Measurements from ENCODE around the gene KIR2DL3. TPM values are rescaled to one million over a fixed set of nuclear protein-coding genes. Genes with fewer than 3 reads are reported as not detected.

Gene KIR2DL3
- total RNA-seq, 2 donors from 2014 or later: not detected

DNA sequence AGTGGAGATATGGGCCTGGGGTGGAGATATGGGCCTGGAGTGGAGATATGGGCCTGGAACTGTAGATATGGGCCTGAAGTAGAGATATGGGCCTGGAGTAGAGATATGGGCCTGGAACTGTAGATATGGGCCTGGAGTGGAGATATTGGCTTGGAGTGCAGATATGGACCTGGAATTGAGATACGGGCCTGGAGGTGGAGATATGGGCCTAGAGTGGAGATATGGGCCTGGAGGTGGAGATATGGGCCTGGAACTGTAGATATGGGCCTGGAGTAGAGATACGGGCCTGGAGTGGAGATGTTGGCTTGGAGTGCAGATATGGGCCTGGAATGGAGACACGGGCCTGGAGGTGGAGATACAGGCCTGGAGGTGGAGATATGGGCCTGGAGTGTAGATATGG, 13.7 kb upstream of the KIR2DL3 start:
- DNase-seq (ENCODE audit: low spot score) (no peak), ATAC-seq (ENCODE audit: insufficient number of reproducible peaks, low FRiP score, low read depth) (no peak)
- TF ChIP-seq, protein P1, sequence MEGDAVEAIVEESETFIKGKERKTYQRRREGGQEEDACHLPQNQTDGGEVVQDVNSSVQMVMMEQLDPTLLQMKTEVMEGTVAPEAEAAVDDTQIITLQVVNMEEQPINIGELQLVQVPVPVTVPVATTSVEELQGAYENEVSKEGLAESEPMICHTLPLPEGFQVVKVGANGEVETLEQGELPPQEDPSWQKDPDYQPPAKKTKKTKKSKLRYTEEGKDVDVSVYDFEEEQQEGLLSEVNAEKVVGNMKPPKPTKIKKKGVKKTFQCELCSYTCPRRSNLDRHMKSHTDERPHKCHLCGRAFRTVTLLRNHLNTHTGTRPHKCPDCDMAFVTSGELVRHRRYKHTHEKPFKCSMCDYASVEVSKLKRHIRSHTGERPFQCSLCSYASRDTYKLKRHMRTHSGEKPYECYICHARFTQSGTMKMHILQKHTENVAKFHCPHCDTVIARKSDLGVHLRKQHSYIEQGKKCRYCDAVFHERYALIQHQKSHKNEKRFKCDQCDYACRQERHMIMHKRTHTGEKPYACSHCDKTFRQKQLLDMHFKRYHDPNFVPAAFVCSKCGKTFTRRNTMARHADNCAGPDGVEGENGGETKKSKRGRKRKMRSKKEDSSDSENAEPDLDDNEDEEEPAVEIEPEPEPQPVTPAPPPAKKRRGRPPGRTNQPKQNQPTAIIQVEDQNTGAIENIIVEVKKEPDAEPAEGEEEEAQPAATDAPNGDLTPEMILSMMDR (IDR thresholded peaks at IDR 0.05): no peak
- H3K27me3 ChIP-seq (replicated peaks; ENCODE audit: insufficient read depth): no peaks in the 10 kb centered on the region
- H3K9me3 ChIP-seq: peaks cover 16% of the 10 kb centered on the region
- no peaks in the 10 kb centered on the region for H3K4me1 ChIP-seq (ENCODE audit: control insufficient read depth in 1 of 2, low read depth in 2 of 2)
- H3K36me3 ChIP-seq: no peaks in the 10 kb centered on the region
- no peak overlapping the region for H3K27ac ChIP-seq
- H3K4me3 ChIP-seq: no peak overlapping the region

DNA sequence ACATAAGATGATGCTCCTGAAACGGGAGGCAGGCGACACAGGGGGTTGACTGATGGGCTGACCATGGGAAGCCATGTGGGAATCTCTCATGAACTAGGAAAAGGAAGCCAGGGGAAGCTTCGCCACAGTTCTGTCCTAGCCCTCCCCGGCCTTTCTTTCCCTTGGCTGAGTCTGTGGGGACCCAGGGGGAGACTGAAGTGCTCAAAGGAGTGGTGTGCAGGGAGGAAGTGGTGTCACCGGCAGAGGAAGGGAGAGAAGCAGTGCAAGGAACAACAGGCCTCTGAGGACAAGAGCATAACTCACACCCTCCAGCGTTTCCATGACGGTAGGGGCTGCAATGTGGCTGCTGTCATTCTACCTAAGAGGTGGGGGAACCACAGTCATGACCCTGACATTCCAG, 13.0 kb upstream of the KIR2DL3 start:
- TF ChIP-seq, protein P1 (IDR thresholded peaks at IDR 0.05): no peak
- H3K36me3 ChIP-seq: no peaks in the 10 kb centered on the region
- H3K4me1 ChIP-seq (ENCODE audit: control insufficient read depth in 1 of 2, low read depth in 2 of 2): no peaks in the 10 kb centered on the region
- no peak overlapping the region for H3K4me3 ChIP-seq
- DNase-seq (ENCODE audit: low spot score): no peak
- H3K27ac ChIP-seq: no peak overlapping the region
- H3K27me3 ChIP-seq (replicated peaks; ENCODE audit: insufficient read depth): no peaks in the 10 kb centered on the region
- ATAC-seq (ENCODE audit: insufficient number of reproducible peaks, low FRiP score, low read depth): no peak
- peaks cover 16% of the 10 kb centered on the region for H3K9me3 ChIP-seq

DNA sequence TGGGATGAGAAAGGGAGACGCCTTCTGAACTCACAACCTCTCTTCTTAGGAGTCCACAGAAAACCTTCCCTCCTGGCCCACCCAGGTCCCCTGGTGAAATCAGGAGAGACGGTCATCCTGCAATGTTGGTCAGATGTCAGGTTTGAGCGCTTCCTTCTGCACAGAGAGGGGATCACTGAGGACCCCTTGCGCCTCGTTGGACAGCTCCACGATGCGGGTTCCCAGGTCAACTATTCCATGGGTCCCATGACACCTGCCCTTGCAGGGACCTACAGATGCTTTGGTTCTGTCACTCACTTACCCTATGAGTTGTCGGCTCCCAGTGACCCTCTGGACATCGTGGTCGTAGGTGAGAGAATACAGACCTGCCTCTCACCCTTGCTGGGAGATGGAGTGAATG, 10.8 kb upstream of the KIR2DL3 start:
- Histone ChIP-seq H3K36me3 (no peaks in the 10 kb centered on the region), H3K27ac (no peak overlapping the region), H3K9me3 (no peaks in the 10 kb centered on the region), H3K27me3 (replicated peaks; ENCODE audit: insufficient read depth) (no peaks in the 10 kb centered on the region), H3K4me3 (no peak overlapping the region), H3K4me1 (ENCODE audit: control insufficient read depth in 1 of 2, low read depth in 2 of 2) (no peaks in the 10 kb centered on the region)
- no peak for ATAC-seq (ENCODE audit: insufficient number of reproducible peaks, low FRiP score, low read depth)
- DNase-seq (ENCODE audit: low spot score): no peak
- TF ChIP-seq, protein P1 (IDR thresholded peaks at IDR 0.05): no peak

DNA sequence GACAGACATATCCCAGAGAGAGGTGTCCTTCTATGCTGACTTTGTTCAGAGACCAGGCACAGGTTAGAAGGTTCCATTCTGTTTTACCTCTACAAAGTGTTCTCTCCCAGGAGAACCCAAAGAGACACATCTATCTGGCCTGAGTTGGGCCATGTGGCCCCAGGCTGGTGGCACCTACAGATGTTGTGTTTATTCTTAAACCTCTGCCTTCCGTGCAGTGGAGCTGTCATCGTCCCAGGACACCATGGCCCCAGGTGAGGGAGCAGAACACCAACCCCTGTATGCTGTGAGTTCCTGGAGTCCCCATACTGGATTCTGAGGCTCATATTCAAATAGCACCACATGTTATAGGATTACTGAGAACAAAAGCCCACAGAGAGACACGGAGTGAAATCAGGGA, 10.1 kb upstream of the KIR2DL3 start:
- TF ChIP-seq, protein P1 (IDR thresholded peaks at IDR 0.05): no peak
- H3K9me3 ChIP-seq: no peaks in the 10 kb centered on the region
- ATAC-seq (ENCODE audit: insufficient number of reproducible peaks, low FRiP score, low read depth) (no peak), DNase-seq (ENCODE audit: low spot score) (no peak)
- no peaks in the 10 kb centered on the region for H3K36me3 ChIP-seq
- no peaks in the 10 kb centered on the region for H3K27me3 ChIP-seq (replicated peaks; ENCODE audit: insufficient read depth)
- H3K4me3 ChIP-seq: no peak overlapping the region
- H3K4me1 ChIP-seq (ENCODE audit: control insufficient read depth in 1 of 2, low read depth in 2 of 2): no peaks in the 10 kb centered on the region
- no peak overlapping the region for H3K27ac ChIP-seq

DNA sequence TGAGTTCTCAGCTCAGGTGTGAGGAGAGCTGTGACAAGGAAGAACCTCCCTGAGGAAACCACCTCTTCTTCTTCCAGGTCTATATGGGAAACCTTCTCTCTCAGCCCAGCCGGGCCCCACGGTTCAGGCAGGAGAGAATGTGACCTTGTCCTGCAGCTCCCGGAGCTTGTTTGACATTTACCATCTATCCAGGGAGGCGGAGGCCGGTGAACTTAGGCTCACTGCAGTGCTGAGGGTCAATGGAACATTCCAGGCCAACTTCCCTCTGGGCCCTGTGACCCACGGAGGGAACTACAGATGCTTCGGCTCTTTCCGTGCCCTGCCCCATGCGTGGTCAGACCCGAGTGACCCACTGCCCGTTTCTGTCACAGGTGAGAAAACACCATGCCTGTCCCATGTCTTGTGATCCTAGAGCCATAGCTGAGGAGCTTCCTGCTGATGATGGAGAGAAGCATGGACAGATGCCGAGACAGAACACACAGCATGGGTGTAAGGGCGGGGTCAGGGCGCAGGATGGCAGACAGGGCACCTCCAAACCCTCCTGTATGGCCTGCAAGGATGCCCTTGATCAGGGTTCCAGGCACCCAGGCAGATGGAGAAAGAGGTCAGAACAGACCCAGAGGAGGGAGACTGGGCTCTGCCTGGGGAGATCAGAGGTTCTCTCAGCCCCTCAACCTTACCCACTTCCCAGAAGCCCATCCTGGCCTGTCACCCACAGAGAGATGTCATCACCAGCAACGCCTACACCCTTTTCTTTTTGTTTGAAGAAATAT, 8.7 kb upstream of the KIR2DL3 start:
- no peak overlapping the region for H3K4me3 ChIP-seq
- H3K9me3 ChIP-seq: no peaks in the 10 kb centered on the region
- DNase-seq (ENCODE audit: low spot score) (no peak), ATAC-seq (ENCODE audit: insufficient number of reproducible peaks, low FRiP score, low read depth) (no peak)
- H3K4me1 ChIP-seq (ENCODE audit: control insufficient read depth in 1 of 2, low read depth in 2 of 2): no peaks in the 10 kb centered on the region
- TF ChIP-seq, protein P1 (IDR thresholded peaks at IDR 0.05): no peak
- no peaks in the 10 kb centered on the region for H3K27me3 ChIP-seq (replicated peaks; ENCODE audit: insufficient read depth)
- H3K36me3 ChIP-seq: no peaks in the 10 kb centered on the region
- no peak overlapping the region for H3K27ac ChIP-seq
